ENCODE results near the gene CA12. TPM values are rescaled to one million over a fixed set of nuclear protein-coding genes. Genes with fewer than 3 reads are reported as not detected.

CA12 gene
- polyA plus RNA-seq, 4 donors, result 6.8 to 138 (median 122) TPM

GRCh38 chr15:63277038-63277892 lies 104.4 kb downstream of the CA12 start, which contains the start of gene APH1B:
TSS of gene APH1B (plus strand) at chr15:63277605. CDS start at chr15:63277624, 19 bp downstream.
- peak in 2 of 4 donors; percentile 51 to 58 for DNase-seq (ENCODE audit: low read depth in 4 of 4, low spot score in 3 of 4)

DNA sequence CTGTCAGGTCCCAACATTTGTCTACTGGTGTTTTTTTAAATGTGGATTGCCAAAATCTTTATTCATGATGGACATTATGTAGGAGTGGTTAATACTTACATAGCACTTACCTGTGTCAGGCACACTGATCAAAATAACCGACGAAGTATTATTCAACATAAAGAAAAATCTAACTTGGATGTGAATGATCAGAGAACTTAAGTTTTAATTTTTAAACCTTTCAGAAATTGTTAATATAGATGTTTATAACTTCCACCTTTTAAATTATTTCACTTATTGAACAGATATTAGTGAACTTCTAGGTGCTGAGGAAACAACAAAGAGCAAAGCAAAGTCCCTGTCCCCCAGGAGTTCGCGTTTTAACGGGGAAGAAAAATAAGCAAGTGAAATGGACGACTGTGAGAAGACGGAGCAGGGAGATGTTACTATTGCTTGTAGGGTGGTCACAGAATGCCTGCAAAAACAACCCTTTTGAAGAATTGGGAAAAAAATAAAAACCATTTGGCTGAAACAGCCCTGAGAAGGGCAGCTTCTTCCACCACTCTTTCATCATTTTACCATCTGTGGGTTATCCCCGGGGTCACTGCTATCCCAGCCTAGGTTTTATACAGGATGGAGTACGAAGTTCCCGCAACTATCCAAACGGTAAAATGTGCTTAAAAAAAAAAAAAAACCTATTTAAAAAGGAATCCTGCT lies 105.2 kb downstream of the CA12 start:
- no peak for DNase-seq (ENCODE audit: low read depth in 4 of 4, low spot score in 3 of 4)

GRCh38 chr15:63274427-63274826 lies 107.2 kb downstream of the CA12 start:
- no peak for DNase-seq (ENCODE audit: low read depth in 4 of 4, low spot score in 3 of 4)

Other genes with a start within 250 kb of the CA12 start
- 100 to 1,000 TPM in 1 of 4 donors, 10 to 100 TPM in 3; 74.4 to 107 (median 91.6) TPM for gene RPS27L, start 224.4 kb downstream of the CA12 start, polyA plus RNA-seq (ENCODE audit: insufficient read length in 4 of 4)
- 10 to 100 TPM; 28.1 to 41.2 (median 34.8) TPM for gene RAB8B, start 192.2 kb downstream of the CA12 start, polyA plus RNA-seq (ENCODE audit: insufficient read length in 4 of 4)
- 10 to 100 TPM in 3 of 4 donors, 1 to 10 TPM in 1; 10.0 to 21.0 (median 18.5) TPM for gene APH1B, start 104.2 kb downstream of the CA12 start, polyA plus RNA-seq (ENCODE audit: insufficient read length in 4 of 4)
- 10 to 100 TPM; 20.8 to 43.5 (median 41.0) TPM for gene USP3, start 122.7 kb upstream of the CA12 start, polyA plus RNA-seq (ENCODE audit: insufficient read length in 4 of 4)
- 1 to 10 TPM; 1.0 to 1.9 (median 1.5) TPM for gene FBXL22, start 215.5 kb upstream of the CA12 start, polyA plus RNA-seq (ENCODE audit: insufficient read length in 4 of 4)

All from left renal pelvis (tissue), 4 donors.